HG03520 (cell line): ENCODE data around the gene TBC1D28.
"Not testable (repeated sequence)": the region's sequence is repeated elsewhere in the genome, so short reads cannot be mapped to it uniquely, and the experiment has no call there.

Experiments
- ATAC-seq: cut with Tn5 transposase; IDR thresholded peaks from one replicate; pipeline ENCODE4 v1.9.1; 2021; ENCODE audit warnings: mild to moderate bottlenecking, moderate library complexity; ENCODE audit not compliant: unreplicated experiment

Gene TBC1D28

GRCh38 chr17:18644291-18644690 lies at the start of gene TBC1D28:
Gene TBC1D28 (minus strand): TSS chr17:18644391. CDS start chr17:18641352, 3,039 bp downstream.
- not testable (repeated sequence) for ATAC-seq

DNA sequence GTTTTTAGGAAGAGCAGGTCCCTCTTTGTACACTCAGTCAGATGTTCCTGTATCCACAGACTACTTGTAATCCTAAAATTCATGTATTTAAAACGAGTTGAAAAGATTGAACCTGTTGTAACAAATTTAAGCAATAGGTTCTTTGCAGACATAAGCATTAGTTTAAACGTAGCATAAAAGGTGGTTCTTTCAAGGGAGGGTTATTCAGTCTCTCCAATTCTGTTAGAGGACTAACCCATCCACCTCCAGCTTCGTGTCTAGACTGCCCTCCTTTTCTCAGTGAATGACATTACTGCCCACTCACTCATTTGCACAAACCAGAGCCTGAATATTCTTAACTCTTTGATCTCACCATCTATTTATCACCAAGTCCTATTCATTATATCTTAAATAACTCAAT lies 38.5 kb upstream of the TBC1D28 start:
- not testable (repeated sequence) for ATAC-seq

DNA sequence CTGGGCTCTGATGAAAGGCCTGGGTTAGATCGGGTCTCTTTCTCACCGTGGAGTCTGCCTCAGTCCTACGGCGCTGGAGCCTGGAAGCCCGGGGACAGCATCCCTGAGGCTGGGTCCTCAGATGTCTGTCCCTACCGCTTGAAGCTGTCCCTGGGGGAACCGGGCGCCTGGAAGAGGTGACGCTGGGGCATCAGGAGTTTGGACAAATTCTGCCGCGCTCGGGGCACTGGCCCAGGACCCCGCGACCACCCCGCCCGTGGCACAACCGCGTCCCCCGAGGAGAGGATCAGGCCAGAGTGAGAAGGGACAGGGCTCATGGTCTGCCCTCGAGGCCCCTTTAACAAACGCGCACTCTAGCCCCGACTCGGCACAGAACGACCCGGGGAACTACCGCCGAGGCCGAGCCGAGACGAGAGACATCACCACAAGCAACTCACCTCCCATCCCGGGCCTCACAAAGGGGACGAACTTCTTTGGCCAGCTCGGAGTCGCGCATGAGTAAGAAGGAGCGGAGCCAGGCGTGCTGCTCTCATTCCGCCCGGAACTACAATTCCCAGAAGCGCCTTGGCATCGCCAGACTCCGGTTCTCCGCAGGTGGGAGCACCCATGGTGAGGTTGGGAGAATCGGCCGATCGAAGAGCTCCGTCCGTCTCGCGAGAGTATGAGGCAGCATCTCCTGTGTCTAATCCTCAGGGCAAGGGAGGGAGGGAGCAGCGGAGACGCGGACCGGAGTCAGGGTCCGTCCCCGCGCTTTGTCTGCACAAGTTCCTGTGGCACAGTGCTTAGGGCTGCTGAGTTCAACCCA lies 37.8 kb upstream of the TBC1D28 start, which contains the start of gene FOXO3B:
Gene FOXO3B (minus strand): TSS at position 548 of the 805 bp plus-strand sequence. CDS start 663 bp downstream, outside the sequence.
- peak; percentile 92 for ATAC-seq

DNA sequence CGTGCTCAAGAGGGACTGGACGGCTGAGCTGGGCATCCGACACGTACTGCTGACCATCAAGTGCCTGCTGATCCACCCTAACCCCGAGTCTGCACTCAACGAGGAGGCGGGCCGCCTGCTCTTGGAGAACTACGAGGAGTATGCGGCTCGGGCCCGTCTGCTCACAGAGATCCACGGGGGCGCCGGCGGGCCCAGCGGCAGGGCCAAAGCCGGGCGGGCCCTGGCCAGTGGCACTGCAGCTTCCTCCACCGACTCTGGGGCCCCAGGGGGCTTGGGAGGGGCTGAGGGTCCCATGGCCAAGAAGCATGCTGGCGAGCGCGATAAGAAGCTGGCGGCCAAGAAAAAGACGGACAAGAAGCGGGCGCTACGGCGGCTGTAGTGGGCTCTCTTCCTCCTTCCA lies 33.2 kb upstream of the TBC1D28 start:
- ATAC-seq = not testable (repeated sequence)

- not testable (repeated sequence) for ATAC-seq
Observed at GRCh38 chr17:18676928-18677327, 32.7 kb upstream of the TBC1D28 start.

GRCh38 chr17:18672395-18673227 lies 28.4 kb upstream of the TBC1D28 start:
- not testable (repeated sequence) for ATAC-seq

DNA sequence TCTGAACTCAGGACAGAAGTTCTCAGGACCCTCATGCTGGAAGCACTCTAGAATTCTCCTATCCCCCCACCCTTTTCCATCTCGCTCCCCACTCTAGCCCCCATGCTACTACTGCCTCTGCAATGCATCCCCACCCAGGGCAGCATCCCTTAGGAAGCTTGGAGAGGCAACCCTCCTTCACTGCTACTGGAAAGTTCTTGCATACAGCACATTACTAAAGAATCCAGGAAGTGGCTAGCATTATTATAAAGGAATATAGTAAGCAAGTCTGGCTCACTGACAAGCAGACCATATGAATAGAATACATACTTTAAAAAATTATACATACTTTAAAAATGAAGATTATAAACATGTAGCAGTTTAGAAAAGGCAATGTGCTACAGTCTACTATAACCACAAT lies 24.4 kb upstream of the TBC1D28 start:
- ATAC-seq = not testable (repeated sequence)

DNA sequence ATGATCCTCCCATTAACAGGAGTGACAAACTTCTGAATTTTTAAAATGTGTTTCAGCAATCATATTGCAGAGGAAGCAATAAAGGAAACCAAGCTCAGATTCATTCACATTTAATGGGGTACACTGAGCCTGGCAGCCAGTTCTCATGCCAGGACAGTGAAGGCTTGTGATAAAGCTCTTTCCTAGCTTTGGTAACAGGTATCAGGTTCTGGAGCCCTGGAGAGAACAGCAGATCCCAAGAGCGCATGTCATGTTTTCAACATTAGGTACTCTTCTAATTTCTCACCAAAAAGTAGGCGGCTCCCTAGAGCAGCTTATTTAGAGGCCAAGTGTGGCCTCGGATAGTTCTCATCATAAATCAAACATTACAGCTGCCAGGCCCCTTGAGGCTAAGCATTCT lies 23.3 kb upstream of the TBC1D28 start:
- ATAC-seq = not testable (repeated sequence)

DNA sequence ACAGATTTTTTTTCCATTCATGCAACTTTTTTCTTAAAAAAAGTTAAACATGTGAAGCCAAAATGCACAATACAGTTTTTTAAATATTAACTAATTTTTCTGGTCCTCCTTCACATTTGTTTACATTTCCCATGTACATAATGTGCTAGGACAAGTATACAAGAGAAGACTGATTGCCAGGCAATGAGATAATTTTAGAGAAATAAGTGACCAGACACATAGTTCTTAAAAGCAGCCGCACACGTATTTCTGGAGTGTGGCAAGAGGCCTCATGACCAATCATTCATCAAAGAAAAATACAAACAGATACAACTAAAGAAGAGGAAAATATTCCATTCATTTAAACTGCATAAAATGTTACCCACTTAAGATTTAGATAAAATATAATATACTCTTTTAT lies 22.1 kb upstream of the TBC1D28 start:
- ATAC-seq = not testable (repeated sequence)

- not testable (repeated sequence) for ATAC-seq
Observed at GRCh38 chr17:18661924-18662624, 17.9 kb upstream of the TBC1D28 start.

DNA sequence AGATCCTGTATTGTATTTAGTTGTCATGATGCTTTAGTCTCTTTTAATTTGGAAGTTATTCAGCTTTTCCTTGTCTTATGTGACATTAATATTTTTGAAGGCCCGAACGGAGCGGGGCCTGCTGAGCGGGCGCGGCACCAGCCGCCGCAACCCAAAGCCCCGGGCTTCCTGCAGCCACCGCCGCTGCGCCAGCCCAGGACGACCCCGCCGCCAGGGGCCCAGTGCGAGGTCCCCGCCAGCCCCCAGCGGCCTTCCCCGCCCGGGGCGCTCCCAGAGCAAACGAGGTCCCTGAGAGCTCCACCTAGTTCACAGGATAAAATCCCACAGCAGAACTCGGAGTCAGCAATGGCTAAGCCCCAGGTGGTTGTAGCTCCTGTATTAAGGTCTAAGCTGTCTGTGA lies 5.9 kb upstream of the TBC1D28 start:
- not testable (repeated sequence) for ATAC-seq

DNA sequence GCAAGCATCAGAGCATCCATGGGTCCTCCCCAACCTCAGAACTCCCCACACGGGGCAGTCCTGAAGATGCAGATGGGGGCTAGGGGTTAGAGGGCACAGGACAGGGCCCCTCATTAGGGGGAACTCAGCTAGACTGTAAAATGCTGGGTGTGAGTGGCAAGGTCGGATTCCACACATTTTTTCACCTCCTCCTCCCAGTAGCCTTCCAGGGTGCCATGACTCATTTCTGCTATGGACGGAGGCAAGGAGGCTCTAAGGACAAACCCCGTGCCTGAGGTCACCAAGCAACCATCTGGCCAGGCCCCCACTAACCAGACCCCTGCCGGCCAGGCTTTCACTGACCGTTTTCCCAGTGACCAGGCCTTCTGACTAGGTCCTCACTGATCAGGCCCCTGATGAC lies 1.1 kb downstream of the TBC1D28 start:
- not testable (repeated sequence) for ATAC-seq

- ATAC-seq = not testable (repeated sequence)
Observed at GRCh38 chr17:18638357-18638756, 5.8 kb downstream of the TBC1D28 start.

DNA sequence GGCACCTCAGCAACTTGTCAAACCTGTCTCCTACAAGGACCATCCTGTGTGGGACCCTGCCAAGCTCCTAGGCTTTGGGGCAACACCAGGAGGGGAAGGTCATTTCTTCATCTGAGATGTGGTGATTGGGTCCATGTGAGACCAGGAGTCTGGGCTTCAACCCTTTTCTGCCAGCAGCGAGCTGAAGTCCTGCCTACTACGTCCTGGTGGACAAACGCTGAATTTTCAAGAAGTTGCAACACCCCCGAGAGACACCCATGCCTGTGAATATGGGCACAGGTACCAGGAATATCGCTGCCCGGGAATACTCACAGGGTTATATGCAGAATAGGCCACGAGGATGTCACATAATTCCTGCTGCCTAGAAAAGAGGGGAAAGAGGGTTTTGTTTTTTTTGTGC lies 8.0 kb downstream of the TBC1D28 start:
- not testable (repeated sequence) for ATAC-seq

DNA sequence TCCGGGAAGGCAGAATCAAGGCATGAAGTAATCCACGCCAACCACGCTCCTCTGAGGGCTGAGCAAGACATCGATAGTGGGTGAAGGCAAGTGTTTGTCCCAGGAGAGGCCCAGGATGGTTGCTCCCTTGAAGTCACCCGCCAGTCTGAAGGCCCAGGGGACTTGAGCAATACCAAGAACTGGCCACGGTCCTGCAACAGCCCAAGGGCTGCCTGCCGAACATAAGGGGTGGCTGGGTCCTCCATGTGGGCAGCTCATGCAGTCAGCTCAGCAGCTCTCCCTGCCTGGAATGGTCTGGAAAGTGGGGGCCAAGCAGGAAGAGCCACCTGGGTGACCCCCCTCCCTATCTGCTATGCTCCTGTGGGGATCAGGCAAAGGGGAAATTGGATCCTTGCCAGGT lies 8.4 kb downstream of the TBC1D28 start:
- not testable (repeated sequence) for ATAC-seq

- ATAC-seq = not testable (repeated sequence)
Observed at GRCh38 chr17:18634550-18635263, 9.5 kb downstream of the TBC1D28 start.

DNA sequence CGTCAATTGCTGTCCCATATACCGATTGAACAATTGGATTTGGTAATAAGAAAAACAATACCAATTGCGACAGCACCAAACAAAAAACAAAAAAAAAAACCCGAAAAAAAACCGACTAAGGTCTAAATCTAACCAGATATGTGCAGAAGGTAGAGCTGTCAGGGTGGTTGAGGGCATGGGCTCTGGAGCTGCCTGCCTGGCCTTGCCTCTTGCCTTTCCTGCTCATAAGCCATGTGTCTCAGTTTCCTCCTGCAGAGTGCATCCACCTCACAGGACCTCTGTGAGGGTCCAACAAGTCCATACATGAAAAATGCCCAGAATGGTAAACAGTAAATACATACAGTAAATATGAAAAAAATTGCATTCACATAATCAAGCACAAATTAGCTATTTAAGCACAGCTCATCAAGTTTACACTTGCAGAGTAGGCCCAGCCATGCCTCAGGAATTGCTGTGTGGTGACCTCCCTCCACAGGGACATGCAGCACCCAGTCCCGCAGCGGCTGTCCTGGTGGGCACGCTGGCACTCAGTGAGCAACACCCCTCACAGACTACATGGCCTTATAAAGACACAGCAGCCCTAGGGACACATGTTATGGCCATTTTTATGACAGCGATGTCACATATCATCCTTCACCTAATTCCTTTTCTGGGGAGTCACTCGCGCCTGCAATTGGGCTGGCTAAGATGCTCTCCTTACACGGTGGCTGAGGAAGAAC lies 17.9 kb downstream of the TBC1D28 start:
- ATAC-seq = no peak

- ATAC-seq = peak; percentile 81
Observed at GRCh38 chr17:18625509-18626104, 18.6 kb downstream of the TBC1D28 start.

DNA sequence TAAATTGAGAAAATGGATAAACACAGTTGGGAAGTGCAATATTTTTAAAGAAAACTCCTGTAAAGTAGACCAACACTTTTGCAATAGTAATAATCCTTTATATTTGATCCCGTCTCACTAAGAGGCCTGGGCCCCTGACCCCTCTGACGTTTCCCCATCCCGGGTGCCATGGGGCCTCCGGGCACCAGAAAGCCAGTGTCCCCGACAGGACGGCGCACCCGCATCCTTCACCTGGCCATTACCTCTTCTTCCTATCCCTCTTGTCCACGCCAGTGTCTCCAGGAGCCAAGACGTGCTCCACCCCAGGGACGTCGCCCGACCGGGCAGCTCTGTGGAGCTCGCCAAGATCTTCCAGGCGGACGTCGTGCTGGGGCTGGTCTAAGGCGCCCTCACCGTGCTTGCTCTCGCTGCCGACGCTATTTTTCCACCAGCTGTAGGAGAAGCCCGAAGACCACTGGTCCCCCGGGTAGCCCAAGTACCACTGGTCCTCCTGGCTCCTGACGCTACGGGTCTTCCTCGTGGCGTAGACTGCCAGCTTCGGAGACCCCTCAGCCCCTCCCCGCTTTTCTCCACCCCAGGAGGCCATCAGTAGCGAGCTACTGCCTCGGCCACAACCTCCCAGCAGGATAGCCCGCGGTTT lies 19.2 kb downstream of the TBC1D28 start:
- ATAC-seq = not testable (repeated sequence)
